GM18870 (cell line): ENCODE results near the gene TGM5.
"Not testable (repeated sequence)": the region's sequence is repeated elsewhere in the genome, so short reads cannot be mapped to it uniquely, and the experiment has no call there.

ENCODE experiments used
- ATAC-seq: cut with Tn5 transposase; IDR thresholded peaks from one replicate; pipeline ENCODE4 v1.9.1; 2021; ENCODE audit warnings: moderate library complexity; ENCODE audit not compliant: unreplicated experiment

Gene TGM5

DNA sequence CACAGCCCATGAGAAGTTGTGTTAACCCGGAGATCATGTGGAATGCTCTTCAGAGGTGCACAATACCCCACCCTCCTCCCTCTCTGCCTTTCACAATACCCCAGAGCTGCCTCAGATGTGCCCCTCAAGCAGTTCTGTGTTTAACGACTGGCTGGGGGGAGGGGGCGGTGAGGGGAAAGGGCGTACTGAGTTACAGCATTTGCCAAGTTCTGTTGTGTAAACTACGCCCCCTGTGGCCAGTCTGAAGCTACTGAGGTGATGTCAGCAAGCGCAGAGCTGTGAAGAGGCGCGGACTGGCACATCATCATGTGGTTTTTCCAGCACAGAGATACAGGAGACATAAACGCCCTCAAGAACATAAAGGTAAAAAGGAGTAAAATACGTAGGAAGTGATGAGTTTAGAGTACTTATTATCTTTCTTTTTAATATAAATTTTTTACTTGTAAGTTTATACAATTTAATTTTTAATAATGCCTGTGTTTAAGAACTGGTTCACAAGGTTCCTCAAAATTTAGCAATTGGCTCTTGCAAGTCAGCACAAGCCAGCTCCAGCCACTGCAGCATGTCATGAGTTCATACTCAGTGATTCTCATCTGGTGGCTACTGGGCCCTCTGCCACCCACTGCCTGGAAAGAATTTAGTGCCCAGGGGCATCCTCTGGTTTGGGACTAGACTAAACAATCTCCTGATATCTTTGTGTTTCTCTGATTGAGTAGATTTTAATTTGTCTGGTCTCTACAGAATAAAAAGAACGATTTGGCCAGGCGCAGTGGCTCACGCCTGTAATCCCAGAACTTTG is 47.6 kb downstream of the TGM5 start:
- ATAC-seq, result no peak

DNA sequence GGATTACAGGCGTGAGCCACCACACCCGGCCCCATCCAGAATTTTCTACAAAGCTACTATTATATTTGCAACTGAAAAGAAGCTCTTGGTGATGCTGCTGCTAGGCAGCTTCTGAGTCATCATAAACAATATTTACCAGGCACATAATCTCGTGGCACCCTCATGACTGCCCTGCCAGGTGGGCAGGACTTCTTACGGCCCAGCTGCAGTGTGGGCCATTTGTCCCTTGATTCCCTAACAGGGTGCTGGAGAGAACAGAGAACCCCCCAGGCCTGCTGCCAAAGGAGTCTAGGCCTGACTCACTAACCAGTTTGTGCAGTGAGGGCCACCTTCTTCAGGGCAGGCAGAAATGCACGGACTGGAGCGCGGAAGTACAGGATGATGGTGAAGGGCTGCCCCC is 50.8 kb downstream of the TGM5 start:
- ATAC-seq, result no peak

DNA sequence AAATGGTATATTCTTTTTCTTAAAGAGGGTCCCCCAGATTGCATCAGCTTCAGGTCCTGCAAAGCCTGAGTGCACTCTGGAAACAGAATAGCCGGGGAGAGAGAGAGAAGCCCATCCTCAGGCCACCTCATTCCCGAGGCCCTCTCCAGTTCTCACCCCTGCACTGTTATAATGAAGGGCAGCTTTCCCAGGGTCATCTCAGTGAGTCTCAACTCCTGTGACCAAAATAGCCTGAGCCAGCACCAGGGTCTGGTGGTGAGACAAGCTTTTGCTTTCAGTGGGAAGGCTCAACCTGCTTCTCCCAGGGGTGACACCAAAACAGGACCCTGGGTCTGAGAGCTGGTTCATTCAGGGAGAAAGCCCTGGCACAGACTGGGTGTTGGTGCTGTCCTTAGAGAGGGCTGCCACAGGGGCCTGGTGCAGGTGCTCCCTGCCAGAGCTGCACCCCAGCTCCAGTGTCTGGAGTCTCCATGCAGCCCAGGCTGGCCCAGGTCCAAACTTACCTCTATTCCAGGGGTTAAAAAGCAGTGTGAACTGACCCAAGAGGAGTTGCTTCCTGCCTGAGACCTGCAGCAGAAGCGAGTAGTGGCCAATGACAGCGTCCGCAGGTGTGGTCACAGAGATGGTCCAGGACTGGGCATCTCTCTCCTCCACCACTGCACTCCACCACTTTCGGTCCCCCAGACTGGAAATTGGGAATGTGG is 52.0 kb downstream of the TGM5 start:
- no peak for ATAC-seq

DNA sequence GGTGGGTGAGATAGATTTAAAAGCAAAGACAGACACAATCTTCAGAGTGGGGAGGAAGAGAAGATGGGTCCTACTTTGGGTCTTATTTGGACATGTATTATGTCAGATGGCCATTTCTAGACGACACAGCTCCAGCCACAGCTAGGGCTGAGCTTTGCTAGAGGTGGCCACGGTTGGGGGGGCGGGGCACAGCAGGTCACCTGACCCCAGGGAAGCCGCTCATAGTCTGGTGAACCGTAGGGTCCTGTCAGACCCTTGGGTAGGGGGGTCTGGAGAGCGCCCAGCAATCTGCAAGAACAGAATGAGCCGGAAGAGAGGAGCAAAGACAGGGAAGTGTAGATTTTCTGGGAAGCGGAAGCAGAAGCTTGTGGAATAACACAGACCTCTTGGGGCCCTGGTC is 52.6 kb downstream of the TGM5 start:
- ATAC-seq, result no peak

DNA sequence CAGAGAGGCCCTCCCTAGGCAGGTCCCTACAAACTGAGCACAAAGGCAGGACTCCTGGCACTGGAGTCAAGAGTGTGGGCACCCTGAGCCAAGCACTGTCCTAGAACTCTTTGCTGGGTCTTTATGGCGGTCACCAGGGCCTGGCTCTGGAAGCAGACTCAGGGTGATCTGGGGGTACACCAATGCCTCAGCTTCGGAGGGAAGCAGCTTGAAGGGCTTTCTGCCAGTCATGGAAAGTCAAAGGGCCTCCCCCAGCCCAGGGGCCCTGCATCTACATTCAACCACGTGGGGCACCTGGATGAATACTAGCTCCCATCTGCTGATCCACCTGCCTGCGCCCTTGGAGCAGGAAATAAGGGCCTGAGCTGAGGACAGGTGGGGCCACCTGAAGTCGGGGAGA is 53.3 kb downstream of the TGM5 start:
- ATAC-seq, result no peak

DNA sequence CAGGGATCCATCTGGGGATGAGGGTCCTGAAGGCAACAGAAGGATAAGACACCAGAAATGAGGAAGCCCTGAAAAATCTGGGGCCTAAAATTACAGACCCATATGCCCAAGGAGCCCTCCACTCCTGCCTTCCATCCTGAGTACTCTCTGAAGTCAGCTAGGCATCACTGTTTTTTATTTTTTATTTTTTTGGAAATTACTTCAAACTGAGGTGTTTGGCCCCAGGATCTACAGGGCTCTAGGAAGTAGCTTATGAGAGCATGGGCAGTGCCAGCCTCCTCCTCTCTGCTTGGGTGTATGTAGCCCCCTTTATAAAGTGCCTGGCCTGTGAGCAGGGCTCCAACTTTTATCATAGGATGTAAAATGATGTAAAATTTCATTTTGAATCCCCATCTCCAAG is 53.8 kb downstream of the TGM5 start:
- no peak for ATAC-seq

DNA sequence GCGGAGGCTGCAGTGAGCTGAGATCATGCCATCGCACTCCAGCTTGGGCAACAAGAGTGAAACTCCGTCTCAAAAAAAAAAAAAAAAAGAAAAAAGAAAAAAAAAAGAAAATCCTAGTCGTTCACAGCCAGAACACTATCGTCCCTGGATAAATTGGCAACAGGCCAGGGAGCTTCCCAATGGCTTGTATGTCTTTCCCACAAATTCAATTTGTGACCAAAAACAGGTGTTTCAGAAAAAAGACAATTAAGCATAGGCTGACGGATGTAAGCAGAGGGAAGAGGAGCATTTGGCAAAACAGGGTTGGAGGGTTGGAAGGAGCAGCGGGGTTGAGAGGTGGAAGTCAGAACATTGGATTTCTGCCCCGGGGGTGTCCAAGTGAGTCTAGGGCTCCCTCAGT is 54.4 kb downstream of the TGM5 start:
- ATAC-seq, result no peak

DNA sequence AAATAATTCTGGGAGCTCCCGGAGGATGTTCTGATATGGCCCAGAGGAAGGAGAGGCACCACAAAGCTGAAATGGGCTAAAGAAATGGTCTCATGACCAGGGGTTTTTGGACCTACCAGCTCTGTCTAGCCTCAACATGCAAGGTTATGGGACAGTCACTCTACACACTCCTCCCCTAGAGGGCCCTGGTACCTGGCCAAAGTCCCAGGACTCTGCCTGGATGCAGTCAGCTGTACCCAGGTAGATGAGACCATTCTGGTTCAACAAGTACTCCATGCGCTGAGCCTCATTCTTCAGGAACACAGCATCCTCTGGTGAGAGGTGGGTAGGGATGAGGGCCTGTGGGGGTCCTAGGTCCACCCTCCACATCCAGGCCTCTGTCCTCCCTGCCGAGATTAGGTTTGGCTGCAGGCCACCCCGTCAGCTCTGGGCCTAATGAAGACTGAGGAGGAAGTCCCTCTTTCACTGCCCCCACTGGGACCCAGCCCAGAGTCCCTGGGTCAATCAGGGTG is 55.4 kb downstream of the TGM5 start:
- no peak for ATAC-seq

DNA sequence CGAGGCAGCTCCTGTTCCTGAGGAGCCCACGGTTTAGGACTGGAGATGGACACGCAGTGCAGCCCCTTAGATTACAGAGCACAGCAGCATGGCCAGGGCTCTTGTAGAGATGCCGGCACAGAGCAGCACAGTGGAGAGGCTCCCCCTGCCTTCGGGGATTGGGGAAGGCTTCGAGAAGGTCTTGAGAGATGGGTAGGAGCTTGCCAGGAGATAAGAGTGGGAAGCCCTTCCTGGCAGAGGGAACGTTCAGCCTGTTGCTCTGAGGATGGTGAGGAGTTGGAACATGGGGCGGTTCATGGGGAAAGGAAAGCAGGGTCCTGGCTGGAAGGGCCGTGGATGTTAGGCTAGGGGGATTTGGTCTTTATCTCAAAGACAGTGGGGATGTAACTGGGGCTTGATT is 55.9 kb downstream of the TGM5 start:
- no peak for ATAC-seq

DNA sequence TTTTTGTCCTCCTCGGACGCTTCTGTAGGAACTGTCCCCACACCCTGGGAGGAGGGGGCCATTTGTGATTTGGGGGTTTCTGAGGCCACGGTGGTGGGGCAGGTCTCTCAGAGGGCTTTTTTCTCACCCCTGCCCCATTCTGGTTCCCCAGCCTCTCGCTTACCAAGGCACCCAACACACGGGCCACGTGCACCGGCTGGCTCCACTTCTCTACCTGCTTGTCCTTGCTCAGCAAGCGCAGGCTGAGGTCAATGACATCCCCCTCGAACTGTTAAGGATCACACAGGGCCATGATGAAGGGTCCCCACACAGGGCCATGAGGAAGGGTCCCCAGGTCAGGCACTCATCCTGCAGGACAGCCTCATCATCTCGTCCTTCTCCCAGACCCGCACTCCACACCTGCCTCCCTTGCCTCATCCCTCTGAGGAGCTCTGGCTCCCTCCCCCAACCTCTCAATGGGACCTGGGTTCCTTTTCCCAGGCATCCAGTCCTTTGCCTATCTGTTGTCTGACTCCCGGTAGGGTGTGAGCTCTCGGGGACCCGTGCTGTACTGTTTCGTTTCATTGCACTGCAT is 56.5 kb downstream of the TGM5 start:
- ATAC-seq, result no peak

DNA sequence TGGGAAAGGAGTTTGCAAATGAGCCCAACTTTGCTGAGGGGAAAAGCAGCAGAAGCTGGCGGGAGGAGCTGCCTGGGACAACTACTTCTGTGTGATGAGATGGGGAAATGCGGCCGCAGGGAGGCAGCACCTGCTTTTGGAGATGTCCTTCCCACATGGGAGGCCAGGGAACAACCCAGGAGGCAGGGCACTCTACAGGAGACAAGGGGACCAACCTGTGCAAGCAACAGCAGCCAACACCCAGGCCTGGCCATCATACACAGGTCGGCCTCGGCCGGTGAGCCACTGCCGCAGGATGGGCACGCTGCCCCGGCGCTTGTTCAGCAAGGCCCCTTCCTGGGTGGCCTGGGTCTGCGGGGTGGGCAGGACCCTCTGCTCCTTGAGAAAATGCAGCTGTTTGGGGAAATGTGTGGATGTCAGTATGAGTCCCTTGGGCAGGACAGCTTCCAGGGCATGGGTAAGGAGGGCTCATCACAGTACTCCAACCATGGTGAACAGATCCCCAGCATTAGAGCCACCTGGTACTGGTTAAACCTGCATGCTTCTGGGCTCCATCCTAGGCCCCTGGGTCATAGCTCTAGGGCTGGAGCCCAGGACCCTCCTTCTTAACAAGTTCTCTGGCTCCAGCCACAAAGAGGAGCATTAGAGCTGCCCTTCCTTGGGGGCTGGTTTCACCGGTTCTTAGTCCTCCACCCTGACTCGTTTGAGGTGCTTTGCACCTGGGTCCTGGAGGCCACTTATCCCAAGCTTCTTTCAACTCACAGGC is 57.5 kb downstream of the TGM5 start:
- ATAC-seq, result no peak

DNA sequence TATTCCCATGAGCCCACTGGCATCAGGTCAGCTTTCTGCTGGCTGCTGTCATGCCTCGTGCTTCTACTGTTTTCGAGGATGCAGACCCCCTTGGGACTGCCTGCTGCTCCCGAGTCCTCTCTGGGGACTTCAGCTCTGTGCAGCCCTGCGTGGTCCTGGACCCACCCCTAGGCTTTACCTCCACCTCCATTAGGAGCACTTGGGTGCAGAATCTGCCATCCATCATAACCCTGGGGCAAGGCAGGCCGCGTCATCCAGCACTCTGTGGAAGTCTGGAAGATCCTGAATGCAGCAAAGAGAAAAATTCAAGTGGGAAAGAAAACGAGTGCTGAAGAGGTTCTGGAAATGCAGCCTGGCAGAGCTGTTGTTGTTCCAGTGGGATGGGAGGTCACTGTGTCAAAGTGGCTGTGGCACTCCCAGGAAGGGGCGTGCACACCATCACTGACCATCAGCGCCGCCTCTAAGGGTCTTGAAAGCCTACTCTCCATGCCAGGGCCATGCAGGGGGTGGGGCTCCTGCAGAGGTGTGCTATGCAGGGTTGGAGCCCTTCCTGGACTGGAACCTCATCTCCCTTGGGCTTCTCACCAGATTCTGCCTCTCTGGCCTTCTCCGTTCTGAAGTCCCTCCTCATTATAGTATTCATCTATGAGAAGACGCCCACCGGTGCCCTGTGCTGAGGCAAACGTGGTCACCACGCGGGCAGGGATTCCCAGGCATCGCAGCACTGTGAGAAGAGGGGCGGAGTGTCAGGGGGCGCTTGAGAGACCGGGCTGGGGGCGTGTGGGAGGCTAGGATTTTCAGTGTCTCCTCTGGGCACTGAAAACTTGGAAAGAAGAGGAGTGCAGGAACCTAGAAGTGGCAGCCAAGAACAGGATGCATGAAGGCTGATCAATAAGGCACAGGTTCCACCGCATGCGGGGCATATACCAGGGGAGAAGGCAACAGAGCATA is 58.4 kb downstream of the TGM5 start:
- no peak for ATAC-seq

DNA sequence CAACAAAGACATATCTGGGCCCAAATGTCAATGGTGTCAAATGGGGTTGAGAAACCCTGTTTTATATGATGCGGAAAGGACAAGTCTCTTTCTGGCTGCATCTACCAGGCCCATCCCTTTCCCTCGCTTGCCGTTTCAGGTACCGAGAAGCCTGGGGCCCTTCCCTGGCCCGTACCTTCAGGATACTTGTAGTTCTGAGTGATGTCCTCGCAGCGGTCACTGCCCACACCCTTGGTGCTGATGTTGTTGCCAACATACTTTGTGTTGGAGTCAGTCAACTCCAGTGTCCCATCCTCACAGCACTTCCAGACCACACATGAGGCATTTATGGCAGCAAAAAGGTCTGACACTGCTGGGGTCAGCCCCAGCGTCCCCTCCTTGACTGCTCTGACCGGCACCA is 59.7 kb downstream of the TGM5 start:
- ATAC-seq, result no peak

DNA sequence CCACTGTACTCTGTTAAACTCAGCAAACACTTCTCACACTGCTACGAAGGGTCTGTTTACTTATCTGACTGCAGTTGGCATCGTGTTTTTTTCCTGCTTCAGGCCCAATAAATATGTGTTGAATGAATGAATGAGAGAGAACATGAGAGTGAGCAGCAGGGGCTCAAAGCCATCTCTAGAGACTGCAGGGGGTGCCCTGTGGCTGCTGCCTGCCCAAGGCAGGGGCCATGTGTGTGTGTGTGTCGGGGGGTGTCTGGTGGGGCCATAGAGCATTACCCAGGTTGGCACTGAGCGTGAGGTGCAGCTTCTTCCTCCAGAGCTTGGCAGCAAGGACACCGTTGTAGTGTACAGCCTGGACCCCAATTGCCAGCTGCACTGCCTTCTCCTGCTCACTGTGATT is 60.7 kb downstream of the TGM5 start:
- ATAC-seq, result no peak

DNA sequence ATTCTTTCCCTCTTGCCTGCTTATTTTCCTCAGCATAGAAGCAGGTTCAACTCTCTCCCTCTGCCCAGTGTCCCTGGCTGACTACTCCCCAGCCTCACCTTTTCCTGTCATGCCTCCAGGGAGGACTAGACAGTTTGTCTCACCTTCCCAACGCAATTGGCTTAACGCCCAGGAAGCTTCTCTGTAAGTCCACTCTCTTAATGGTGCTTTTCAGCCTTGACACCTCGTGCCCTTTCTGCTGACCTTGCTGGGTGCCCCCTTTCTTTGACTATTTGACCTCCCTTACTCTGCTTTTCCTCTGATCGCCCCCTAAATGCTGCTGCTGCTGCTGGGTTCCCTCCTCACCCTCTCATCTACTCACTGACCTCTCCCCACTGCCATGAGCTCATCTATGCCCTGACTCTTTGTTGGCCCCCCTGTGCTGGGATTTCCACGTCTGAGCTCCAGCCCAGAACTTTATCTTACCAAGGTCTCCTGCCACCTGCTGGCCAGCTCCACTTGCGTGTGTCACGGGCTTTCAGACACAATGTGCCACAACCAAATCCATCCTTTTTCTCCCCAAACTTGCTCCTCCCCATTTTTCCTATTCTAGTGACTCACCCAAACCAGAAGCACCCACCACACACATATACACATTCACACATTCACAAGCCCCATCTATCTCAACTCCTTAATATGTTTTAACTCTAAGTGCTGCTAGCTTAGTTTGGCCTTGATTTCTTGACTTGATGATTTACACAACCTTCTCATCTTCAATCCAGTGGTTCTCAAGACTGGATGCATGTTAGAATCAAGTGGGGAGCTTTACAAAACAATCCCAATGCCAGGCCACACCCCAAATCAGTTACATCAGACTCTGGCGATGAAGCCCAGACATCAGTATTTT is 62.5 kb downstream of the TGM5 start:
- no peak for ATAC-seq

DNA sequence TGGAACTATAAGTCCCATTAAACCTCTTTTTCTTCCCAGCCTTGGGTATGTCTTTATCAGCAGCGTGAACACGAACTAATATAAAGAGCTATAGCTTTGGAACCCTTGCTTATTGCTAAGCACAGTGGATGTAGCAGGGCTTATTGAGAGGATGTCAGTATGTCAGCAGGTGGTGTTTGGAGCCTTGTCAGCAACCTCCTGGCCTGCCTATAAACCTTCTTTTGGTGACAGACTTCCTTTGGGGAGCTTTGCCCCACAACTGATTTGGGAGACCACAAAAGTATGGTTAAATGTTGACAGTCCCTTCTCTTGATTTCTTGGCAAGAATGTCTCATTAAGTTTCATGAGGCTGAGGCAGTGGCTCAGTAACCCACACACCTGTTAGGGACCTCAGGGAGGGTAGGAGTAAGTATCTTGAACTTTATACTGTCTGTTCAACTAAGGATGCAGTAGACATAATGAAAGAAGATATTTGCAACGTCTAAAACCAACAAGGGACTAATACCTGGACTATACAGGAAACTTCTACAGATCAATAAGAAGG is 66.7 kb downstream of the TGM5 start:
- ATAC-seq, result no peak

DNA sequence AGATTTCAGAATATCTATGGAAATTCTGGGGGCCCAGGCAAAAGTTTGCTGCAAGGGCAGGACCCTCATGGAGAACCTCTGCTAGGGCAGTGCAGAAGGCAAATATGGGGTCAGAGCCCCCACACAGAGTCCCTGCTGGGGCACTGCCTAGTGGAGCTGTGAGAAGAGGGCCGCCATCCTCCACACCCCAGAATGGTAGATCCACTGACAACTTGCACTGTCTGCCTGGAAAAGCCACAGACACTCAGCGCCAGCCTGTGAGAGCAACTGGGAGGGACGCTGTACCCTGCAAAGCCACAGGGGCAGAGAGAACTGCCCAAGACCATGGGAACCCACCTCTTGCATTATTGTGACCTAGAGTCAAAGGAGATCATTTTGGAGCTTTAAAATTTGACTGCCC is 67.7 kb downstream of the TGM5 start:
- no peak for ATAC-seq

DNA sequence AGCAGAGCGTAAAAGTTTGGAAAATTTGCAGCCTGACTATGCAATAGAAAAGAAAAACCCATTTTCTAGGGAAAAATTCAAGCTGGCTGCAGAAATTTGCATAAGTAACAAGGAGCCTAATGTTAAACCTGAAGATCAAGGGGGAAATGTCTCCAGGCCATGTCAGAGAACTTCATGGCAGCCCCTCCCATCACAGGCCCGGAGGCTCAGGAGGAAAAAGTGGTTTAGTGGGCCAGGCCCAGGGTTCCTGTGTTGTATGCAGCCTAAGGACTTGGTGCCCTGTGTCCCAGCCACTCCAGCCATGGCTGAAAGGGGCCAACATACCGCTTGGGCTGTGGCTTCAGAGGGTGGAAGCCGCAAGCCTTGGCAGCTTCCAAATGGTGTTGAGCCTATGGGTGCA is 68.2 kb downstream of the TGM5 start:
- ATAC-seq, result not testable (repeated sequence)

DNA sequence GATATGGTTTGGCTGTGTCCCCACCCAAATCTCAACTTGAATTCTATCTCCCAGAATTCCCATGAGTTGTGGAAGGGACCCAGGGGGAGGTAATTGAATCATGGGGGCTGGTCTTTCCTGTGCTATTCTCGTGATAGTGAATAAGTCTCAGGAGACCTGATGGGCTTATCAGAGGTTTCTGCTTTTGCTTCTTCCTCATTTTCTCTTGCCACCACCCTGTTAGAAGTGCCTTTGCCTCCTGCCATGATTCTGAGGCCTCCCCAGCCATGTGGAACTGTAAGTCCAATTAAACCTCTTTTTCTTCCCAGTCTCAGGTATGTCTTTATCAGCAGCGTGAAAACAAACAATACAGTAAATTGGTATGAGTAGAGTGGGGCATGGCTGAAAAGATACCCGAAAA is 69.0 kb downstream of the TGM5 start:
- ATAC-seq, result not testable (repeated sequence)
